GM18951 (cell line): ENCODE data around the gene DNAH1.
"Not testable (repeated sequence)": the region's sequence is repeated elsewhere in the genome, so short reads cannot be mapped to it uniquely, and the experiment has no call there.

Experiments
- POLR2A ChIP-seq: IDR thresholded peaks from 4 replicates; pipeline ENCODE4 v1.6.1; 2011; ENCODE audit warnings: mild to moderate bottlenecking; ENCODE audit not compliant: insufficient read length, insufficient read depth; ENCODE audit errors: extremely low read depth
- in situ Hi-C: fragments of 300-500 bp; cut with MboI; formaldehyde crosslinking; loops from one replicate; pipeline ENCODE4 v1.12.0; 2022; ENCODE audit warnings: low sequenced_read_pairs, mixed read lengths, inconsistent platforms; ENCODE audit not compliant: unreplicated experiment

The DNAH1 gene

DNA sequence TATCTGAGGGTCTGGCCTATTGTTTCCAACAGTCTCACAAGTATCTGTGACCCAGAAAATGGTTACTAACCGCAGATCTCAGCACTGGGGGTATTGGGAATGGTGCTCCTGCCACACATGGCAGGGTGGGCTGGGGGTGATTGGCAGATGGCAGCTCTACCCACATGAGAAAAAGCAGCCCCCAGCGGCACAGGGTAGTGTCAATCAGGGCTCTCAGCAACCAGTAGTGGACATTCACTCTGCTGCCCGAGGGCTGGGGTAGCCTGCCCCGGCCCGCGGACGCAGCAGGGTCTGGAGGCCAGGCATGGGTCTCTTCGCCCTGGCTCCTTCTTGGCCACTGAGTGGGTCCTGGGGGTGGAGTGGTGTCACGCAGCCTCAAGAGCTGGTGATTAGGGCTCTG lies 8.6 kb downstream of the DNAH1 start:
- in situ Hi-C loops = no loop called here
- no peak for TF ChIP-seq POLR2A

DNA sequence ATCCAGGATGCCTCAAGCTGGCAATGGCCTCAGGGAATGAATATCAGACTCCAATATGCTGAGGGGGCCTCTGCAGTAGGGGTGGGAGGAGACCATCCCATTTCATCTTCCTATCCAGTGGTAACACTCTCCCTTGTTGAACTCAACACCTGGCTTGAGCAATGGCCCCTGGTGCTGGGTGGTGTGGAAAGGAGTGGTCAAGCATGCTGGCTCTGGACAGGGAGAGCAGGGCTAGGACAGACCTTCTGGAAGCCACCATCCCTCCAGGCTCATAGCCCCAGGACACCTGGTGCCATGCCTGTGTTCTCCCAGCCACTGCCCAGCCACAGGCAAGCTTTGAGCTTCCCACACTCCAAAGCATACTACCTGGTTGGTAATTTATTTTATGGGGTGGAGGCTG lies 9.6 kb downstream of the DNAH1 start:
- no peak for TF ChIP-seq POLR2A
- in situ Hi-C loops = no loop called here

DNA sequence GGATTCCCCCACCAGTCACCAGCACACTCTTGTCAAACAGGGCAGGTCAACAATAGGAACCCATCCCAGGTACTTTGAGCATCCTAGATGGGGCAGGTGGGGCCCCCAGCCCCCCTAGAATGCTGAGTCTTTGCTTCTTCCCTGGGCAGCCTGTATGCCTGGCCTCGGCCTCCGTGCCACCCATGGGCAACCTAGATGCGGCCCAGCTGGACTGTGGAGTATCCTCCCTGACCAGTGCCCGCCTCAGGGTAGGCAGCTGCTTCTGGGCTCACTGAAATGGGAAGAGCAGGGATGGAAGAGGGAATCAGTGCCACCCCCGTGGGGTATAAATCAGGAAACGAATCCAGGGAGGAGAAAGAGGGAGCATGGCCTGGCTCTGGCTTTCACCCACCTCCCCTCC lies 10.9 kb downstream of the DNAH1 start:
- in situ Hi-C loops = no loop called here

DNA sequence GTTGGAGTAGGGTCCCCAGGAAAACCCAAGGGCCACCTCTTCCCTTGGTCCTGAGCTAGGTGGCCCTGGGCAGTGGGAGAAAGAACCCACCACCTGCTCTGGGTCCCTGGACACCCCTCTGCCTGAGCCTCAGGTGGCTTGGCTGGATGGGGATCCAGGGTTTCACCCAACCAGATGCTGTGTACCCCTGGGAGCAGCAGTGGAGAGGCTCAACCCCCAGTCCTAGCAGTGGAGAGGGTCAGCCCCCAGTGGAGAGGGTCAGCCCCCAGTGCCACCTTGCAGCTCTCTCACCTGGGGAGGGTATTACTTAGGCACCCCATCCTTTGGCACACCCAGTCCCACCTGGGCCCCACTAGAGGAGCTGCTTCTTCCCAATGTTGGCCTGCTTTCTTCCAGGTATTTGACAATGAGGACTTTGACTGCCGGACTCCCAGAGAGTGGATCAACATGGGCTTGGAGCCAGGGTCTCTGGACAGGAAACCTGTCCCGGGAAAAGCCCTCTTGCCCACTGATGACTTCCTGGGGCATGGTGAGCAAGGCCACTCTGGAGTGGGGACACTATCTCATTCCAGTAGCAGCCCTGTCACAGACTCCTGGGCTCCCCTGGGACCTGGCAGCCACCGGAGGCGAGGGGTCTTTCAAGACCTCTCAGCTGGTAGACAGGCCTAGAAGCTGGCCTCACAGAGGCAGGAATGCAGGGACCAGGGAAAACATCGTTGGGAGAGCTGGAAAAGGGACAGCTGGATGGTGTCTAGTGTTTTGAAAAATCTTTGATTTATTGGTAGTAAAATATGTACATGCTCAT lies 11.6 kb downstream of the DNAH1 start:
- in situ Hi-C loops = no loop called here
- TF ChIP-seq POLR2A = no peak

More for the DNA sequence above, 10.9 kb downstream of the DNAH1 start:
- no peak for TF ChIP-seq POLR2A

DNA sequence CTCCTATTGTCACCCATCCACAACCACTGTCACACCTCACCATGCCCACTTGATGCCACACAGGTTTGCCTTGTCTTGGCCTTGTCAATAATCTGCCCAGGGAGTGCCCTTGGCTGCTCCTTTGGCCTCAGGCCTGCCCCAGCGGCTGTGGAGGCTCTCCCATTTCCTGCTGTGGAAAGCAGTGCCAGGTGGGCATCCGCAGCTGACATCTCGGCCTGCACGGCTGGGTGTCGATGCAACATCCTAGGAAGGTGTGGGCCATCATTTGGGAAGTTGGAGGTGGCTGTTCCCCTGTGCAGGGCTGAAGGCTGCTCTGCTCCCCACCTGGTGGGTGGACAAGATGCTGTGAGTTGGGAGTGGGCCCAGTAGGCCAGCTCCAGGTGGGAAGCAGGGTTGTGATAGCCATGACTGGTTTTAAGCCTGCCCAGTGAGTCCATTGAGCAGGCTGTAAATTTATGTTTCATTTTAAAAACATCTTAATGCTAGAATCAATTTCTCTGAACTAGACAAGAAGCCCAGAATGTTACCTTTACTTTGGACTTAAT lies 12.5 kb downstream of the DNAH1 start:
- in situ Hi-C loops = no loop called here
- TF ChIP-seq POLR2A = no peak

DNA sequence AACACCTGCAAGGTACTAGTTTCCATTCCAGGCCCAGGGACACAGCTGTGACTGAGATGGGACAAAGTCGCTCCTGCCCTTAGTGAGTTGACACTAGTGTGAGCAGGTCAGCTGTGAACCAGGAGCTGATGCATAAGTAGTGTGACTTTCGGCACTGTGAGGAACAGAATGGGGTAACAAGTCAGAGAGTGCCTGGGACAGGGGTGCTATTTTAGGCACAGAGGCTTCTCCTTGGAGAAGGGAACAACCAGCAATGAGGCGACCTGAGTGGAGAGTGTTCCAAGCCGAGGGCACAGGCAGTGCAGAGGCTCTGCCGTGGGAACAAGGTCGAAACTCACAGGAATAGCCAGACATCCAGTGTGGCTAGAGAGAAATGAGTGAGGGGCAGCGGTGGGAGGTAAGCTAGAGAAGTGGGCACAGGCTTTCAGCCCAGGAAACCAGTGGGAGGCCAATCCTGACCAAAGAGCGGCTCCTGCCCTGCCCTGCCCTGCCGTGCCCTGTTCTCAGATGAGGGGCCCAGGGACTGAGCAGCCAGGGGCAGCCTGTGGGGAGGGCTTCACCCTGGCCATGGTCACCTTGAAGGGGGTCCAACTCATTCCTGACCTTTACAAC lies 14.2 kb downstream of the DNAH1 start:
- no peak for TF ChIP-seq POLR2A
- in situ Hi-C loops = loop anchor here (5.0 kb wide), 1 partner anchor 33 kb away; no protein-coding TSS in a partner anchor

DNA sequence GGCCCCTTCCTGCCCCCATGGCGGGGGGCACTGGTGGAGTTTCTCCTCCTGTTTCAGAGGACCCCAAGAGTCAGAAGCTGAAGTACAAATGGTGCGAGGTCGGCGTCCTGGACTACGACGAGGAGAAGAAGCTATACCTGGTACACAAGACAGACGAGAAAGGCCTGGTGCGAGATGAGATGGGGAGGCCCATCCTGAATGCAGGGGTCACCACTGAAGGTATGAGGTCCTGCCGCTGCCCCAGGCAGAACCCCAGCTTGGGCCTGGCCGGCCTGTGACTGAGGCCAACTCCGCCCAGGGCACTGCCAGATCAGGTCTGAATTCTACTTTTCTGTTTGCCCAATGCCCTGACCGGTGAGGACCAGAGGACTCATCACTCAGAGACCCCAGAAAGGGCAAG lies 15.0 kb downstream of the DNAH1 start:
- in situ Hi-C loops = loop anchor here (5.0 kb wide), 1 partner anchor 34 kb away; no protein-coding TSS in a partner anchor

DNA sequence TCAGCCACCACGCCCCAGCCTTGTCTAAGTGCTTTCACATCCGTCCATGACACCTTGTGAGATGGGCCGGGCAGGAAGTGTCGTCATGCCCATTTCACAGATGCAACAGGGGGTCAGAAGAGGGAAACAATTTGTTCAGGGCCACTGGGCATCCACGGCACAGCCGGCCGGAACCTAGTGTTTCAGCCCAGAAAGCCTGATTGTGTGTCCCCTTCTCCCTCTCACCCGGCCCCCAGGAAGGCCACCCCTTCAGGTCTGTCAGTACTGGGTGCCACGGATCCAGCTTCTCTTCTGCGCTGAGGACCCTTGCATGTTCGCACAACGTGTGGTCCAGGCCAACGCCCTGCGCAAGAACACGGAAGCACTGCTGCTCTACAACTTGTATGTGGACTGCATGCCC lies 15.8 kb downstream of the DNAH1 start:
- no peak for TF ChIP-seq POLR2A
- in situ Hi-C loops = loop anchor here (5.0 kb wide), 1 partner anchor 35 kb away; no protein-coding TSS in a partner anchor

More for the DNA sequence above, 15.0 kb downstream of the DNAH1 start:
- no peak for TF ChIP-seq POLR2A

DNA sequence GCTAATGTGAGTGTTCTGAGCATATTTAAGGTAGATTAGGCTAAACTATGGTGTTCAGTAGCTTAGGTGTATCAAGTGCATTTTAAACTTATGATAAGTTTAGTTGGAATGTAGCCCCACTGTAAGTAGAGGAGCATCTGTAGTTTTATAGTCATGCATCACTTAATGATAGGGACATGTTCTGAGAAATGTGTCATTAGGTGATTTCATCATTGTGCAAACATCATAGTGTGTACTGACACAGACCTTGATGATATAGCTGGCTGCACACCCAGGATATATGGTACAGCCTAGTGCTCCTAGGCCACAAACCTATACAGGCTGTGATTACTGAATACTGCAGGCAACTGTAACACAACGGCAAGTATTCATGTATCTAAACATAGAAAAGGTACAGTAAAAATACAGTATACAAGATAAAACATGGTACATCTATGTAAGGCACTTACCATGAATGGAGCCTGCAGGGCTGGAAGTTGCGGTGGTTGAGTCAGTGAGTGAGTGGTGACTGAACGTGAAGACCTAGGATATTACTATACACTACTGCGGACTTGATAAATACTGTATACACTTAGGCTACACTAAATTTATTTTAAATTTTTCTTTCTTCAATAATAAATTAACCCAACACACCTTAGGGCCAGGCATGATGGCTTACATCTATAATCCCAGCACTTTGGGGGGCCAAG lies 17.9 kb downstream of the DNAH1 start:
- in situ Hi-C loops = loop anchor here (5.0 kb wide), 1 partner anchor 37 kb away; no protein-coding TSS in a partner anchor

DNA sequence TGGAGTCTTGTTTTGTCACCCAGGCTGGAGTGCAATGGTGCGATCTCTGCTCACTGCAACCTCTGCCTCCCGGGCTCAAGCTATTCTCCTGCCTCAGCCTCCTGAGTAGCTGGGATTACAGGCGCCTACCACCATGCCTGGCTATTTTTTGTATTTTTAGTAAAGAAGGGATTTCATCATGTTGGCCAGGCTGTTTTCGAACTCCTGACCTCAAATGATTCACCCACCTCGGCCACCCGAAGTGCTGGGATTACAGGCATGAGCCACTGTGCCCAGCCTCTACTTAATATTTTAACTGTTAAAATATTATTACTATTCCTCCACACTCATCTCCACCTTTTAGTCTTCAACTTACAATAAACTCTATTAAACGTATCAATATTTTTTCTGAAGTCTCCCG lies 22.0 kb downstream of the DNAH1 start:
- in situ Hi-C loops = not testable (repeated sequence)

More for the DNA sequence above, 17.9 kb downstream of the DNAH1 start:
- TF ChIP-seq POLR2A = no peak

DNA sequence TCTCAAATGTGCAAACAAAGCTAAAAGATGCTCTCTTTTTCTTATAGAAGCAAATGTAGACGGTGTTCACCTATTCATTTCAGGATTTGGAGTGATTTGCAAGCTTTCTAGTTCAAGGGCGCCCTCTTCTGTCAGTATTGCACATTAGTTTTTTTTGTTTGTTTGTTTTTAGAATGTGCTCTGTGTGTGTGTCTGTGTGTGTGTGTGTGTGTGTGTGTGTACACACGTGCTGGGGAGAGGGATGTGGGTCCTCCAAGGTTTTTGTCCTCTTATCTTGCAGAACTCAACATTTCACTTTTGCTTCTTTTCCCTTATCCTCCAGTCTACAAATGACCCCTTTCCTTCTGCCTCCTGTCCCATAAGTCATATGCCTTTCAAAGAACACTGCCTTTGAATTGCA lies 23.5 kb downstream of the DNAH1 start:
- TF ChIP-seq POLR2A = no peak
- in situ Hi-C loops = loop anchor here (10.0 kb wide), 1 partner anchor 115 kb away; the partner anchor contains the start of gene TLR9

DNA sequence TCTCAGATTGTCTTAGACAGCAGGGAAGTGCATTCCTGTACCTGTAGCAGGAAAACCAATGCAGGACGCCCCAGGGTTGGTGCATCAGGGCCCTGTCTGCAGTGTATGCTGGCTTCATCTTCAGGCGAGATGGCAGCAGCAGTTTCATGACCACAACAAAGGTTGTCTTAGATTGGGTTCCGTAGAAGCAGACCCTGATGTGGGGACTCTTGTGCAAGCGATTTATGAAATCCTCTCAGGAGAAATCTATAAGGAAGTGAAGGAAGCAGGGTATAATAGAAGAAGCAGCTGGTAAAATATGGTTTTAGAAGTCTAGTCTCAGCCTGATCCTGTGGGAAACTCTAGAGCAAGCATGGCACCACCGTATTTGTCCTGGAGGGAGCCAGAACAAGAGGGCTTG lies 25.0 kb downstream of the DNAH1 start:
- in situ Hi-C loops = loop anchor here (10.0 kb wide), 1 partner anchor 116 kb away; the partner anchor contains the start of gene TLR9

More for the DNA sequence above, 25.0 kb downstream of the DNAH1 start:
- TF ChIP-seq POLR2A = no peak
